Activated CD8-positive, alpha-beta memory T cell treated with anti-CD3 and anti-CD28 coated beads for 36 hours (primary cell): ENCODE measurements around the gene PRRC2A. TPM values are rescaled to one million over a fixed set of nuclear protein-coding genes. Genes with fewer than 3 reads are reported as not detected.

Experiments
- CTCF ChIA-PET: fragments of 350-600 bp; sonication (Branson Sonifier 250); formaldehyde crosslinking; loops from one replicate; lab custom pipeline; 2021; ENCODE audit warnings: antibody characterized with exemption; lab: Charles Lee
- POLR2A ChIA-PET: fragments of 350-600 bp; sonication (Branson Sonifier 250); formaldehyde crosslinking; loops from one replicate; lab custom pipeline; 2021; ENCODE audit warnings: antibody characterized with exemption; lab: Charles Lee
- total RNA-seq, 2 experiments: library from RNA; stranded (reverse); gene quantifications; one replicate each; pipeline ENCODE4 v1.2.3, GENCODE V29; 2021

The PRRC2A gene
- total RNA-seq, 2 experiments from 2014 or later, result 255 to 257 TPM

GRCh38 chr6:31632279-31632946, 11.9 kb downstream of the PRRC2A start:
- ChIA-PET POLR2A (no interaction called here), CTCF (no interaction called here)

GRCh38 chr6:31633447-31633846, 12.9 kb downstream of the PRRC2A start:
- POLR2A ChIA-PET, result interaction anchor here (1.2 kb wide), 1 partner anchor 11 kb away, joined by 7 read pairs; no protein-coding TSS in a partner anchor
- CTCF ChIA-PET, result no interaction called here

- CTCF ChIA-PET, result no interaction called here
- POLR2A ChIA-PET, result interaction anchor here (0.5 to 1.2 kb wide), 3 partner anchors 12 to 105 kb away, joined by 3 to 7 read pairs (median 3); partner anchors contain the start of gene MCCD1
Measured at GRCh38 chr6:31634131-31634530, 13.6 kb downstream of the PRRC2A start.

- CTCF ChIA-PET, result interaction anchor here (0.6 kb wide), 1 partner anchor 1960 kb away, joined by 4 read pairs; no protein-coding TSS in a partner anchor
- POLR2A ChIA-PET, result no interaction called here
Measured at GRCh38 chr6:31634969-31635575, 14.6 kb downstream of the PRRC2A start.

GRCh38 chr6:31636698-31637596, 16.4 kb downstream of the PRRC2A start:
- ChIA-PET POLR2A (no interaction called here), CTCF (interaction anchor here (0.5 kb wide), 1 partner anchor 10 kb away, joined by 4 read pairs; no protein-coding TSS in a partner anchor)

GRCh38 chr6:31639043-31639442, 18.5 kb downstream of the PRRC2A start:
- POLR2A ChIA-PET, result interaction anchor here (0.8 kb wide), 1 partner anchor 24 kb away, joined by 3 read pairs; no protein-coding TSS in a partner anchor

DNA sequence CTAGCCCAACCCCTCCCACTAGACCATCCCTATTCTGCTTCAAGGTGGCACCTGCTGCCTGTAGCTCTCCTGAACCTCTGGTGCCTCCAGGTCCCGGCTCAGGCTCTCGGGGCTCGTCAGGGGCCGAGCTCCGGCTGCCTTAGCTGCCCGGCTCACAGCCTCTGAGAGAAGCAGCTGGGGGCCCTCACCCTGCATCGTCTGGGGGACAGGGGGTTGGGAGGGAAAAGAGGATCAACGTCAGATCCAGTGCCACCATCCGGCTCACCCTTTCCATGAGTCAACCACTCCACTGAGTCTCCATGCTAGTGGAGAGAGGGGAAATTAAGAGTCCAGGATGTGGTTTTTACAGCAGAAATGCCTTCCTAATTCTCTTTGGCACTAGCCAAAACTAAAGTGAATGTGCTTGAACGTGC, 18.9 kb downstream of the PRRC2A start:
- POLR2A ChIA-PET, result no interaction called here
- CTCF ChIA-PET, result interaction anchor here (0.6 to 2.0 kb wide), 5 partner anchors 10 to 181 kb away, joined by 3 to 7 read pairs (median 5); partner anchors contain the start of gene BAG6

More at GRCh38 chr6:31639043-31639442, 18.5 kb downstream of the PRRC2A start:
- CTCF ChIA-PET, result interaction anchor here (0.7 to 2.0 kb wide), 3 partner anchors 11 to 89 kb away, joined by 3 to 5 read pairs (median 5); partner anchors contain the start of gene BAG6

GRCh38 chr6:31640612-31641011, 20.1 kb downstream of the PRRC2A start:
- CTCF ChIA-PET, result interaction anchor here (1.0 to 1.4 kb wide), 2 partner anchors 33 to 42 kb away, joined by 3 to 7 read pairs; no protein-coding TSS in a partner anchor
- POLR2A ChIA-PET, result interaction anchor here (0.9 kb wide), 1 partner anchor 9 kb away, joined by 3 read pairs; no protein-coding TSS in a partner anchor

DNA sequence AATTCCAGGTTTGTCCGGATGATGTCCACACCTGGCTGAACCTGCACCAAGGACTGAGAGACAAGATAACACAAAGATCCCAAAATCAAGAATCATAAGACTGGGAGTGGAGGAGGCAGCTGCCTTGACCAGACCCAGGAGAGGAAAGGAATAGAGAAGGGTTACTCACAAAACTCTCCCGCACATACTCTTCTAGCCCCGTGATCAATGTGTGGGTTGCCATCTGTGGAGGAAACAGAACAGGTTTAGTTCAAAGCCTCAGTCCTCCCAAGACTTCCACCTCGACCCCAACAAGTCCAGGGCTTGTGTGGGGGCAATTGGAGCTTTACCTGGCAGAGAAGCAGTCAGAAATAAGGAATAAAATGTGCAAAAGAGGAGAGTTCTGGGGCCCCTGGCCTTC, 20.9 kb downstream of the PRRC2A start:
- CTCF ChIA-PET, result no interaction called here

GRCh38 chr6:31642798-31643570, 22.5 kb downstream of the PRRC2A start:
- POLR2A ChIA-PET, result interaction anchor here (0.9 kb wide), 1 partner anchor 27 kb away, joined by 3 read pairs; the partner anchor contains the start of gene LY6G5B
- CTCF ChIA-PET, result interaction anchor here (1.3 kb wide), 1 partner anchor 10 kb away, joined by 3 read pairs; no protein-coding TSS in a partner anchor

More for the DNA sequence above, 20.9 kb downstream of the PRRC2A start:
- POLR2A ChIA-PET, result interaction anchor here (0.9 kb wide), 1 partner anchor 8 kb away, joined by 3 read pairs; no protein-coding TSS in a partner anchor

DNA sequence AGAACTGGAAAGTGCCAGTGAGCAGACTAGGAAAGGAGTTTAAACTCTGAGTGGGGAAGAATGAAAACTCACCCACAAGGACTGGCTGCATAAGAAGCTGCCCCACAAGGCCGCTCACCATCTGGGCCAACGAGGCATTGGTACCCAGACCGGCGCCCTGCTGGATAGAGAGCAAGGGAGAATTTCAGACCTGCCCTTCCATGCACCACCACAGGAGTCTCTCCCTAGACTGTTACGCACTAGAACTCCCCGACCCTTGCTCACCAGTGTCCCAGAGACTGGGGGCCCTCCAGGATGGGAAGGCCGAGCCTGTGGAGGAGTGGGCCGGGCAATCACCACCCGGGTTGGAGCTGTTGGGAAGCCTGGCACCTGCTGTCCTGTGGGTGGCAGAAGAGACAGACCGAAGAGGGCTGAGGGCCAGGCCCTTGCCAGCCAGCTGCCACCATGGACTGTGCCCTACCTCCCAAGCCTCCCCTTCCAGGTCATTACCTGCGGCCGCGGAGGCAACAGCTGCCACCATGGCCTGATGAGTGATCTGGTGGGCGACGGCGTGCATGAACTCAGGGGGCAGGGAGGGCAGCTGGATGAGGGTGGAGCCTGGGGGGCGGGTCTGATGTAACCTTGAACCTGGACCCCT, 23.4 kb downstream of the PRRC2A start:
- CTCF ChIA-PET, result interaction anchor here (1.2 to 1.3 kb wide), 2 partner anchors 9 to 19 kb away, joined by 3 to 4 read pairs; no protein-coding TSS in a partner anchor
- POLR2A ChIA-PET, result interaction anchor here (0.9 kb wide), 1 partner anchor 26 kb away, joined by 3 read pairs; the partner anchor contains the start of gene LY6G5B

DNA sequence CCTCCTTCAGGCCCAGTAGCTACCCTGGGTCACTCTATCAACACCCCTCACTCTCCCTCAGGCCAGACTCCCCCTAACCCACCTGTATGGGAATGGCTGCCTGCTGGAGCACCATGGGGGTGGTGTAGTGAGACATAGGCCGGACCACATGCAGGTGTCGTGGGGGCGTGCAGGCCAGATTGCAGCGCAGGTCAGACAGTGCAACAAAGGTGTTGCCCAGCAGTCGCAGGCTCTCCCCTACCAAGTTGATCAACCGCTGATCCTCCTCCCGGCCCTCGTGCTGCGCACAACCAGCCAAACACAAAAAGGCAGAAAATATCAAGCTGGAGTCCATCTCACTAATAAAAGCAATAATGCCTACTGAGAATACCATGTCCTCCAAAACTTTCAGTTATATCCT, 24.8 kb downstream of the PRRC2A start:
- POLR2A ChIA-PET, result no interaction called here
- CTCF ChIA-PET, result interaction anchor here (1.7 kb wide), 1 partner anchor 25 kb away, joined by 3 read pairs; the partner anchor contains the start of gene PRRC2A

- POLR2A ChIA-PET, result interaction anchor here (0.8 to 3.5 kb wide), 8 partner anchors 9 to 175 kb away, joined by 3 to 29 read pairs (median 4); partner anchors contain the start of genes ABHD16A, C6orf47, CSNK2B and GPANK1
- CTCF ChIA-PET, result interaction anchor here (0.6 to 2.5 kb wide), 7 partner anchors 9 to 1667 kb away, joined by 3 to 21 read pairs (median 4); partner anchors contain the start of genes C6orf47, GPANK1, LY6G5B and NCR3
Measured at GRCh38 chr6:31651602-31652191, 31.2 kb downstream of the PRRC2A start.

- POLR2A ChIA-PET, result interaction anchor here (0.6 to 3.5 kb wide), 12 partner anchors 7 to 1315 kb away, joined by 3 to 29 read pairs (median 4); partner anchors contain the start of genes ABHD16A, C6orf47, CSNK2B and GPANK1
- CTCF ChIA-PET, result interaction anchor here (0.5 to 2.5 kb wide), 9 partner anchors 8 to 1085 kb away, joined by 3 to 21 read pairs (median 4); partner anchors contain the start of genes C6orf47, GPANK1 and LY6G5B
Measured at GRCh38 chr6:31652925-31653724, 32.6 kb downstream of the PRRC2A start.

- CTCF ChIA-PET, result interaction anchor here (0.7 to 1.0 kb wide), 3 partner anchors 91 to 1298 kb away, joined by 3 to 4 read pairs (median 3); partner anchors contain the start of gene HLA-DMA
- POLR2A ChIA-PET, result interaction anchor here (3.5 kb wide), 1 partner anchor 10 kb away, joined by 29 read pairs; the partner anchor contains the start of genes CSNK2B and GPANK1
Measured at GRCh38 chr6:31654574-31655348, 34.2 kb downstream of the PRRC2A start.
